DMS53 (cell line): ENCODE measurements around the gene RPS25.
A peak's percentile ranks its signal among the peaks of the same experiment; 100 is the strongest.
"Not testable (repeated sequence)": the region's sequence is repeated elsewhere in the genome, so short reads cannot be mapped to it uniquely, and the experiment has no call there.

Source experiments
- DNase-seq: peaks from one replicate; lab custom pipeline; 2025; lab: John Stamatoyannopoulos, UW

The RPS25 gene

GRCh38 chr11:119018074-119018938, at the start of gene RPS25, which contains the start of gene TRAPPC4:
RPS25 (minus strand) TSS chr11:119018343; CDS start chr11:119018284, 59 bp downstream.
TRAPPC4 (plus strand) TSS chr11:119018766; CDS start chr11:119018796, 30 bp downstream.
- peak; percentile 99 for DNase-seq

DNA sequence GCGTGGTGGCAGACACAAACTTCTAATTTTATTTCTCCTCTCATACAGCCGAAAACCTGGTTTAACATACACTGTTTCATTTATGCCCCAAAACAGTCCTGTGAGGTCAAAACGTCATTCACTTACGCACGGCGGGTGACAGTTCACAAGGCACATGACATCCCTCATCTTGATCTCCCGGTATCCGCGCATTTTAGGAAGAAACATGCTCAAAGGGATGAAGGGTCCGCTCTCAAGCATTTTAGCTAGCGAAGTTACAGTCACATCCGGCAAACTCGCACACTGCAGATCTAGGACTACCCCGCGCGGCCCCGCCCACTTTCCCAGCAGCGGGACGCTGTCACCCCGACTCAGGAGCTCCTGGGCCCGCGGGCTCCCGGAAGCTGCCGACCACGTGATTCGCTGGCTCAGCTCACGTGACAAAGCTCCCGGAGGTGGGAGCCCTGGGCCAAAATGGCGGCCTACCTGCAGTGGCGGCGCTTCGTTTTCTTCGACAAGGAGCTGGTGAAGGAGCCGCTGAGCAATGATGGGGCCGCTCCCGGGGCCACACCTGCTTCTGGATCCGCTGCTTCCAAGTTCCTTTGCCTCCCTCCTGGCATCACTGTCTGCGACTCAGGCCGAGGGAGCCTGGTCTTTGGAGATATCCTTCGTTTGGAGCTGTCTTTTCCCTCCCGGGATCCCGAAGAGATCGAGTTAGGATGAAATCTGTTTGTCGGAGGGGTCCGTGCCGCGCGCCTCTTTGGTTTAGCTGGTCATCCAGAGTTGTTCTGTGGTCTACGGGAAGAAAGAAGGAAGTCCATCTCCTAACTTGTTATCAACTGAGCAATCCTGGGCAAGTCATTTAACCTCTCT, 49.5 kb upstream of the RPS25 start, which contains the start of gene VPS11:
Gene VPS11, plus strand, starts transcription at position 448 of the 852 bp plus-strand sequence. Its CDS starts 6 bp downstream, at position 454.
- peak; percentile 98 for DNase-seq

DNA sequence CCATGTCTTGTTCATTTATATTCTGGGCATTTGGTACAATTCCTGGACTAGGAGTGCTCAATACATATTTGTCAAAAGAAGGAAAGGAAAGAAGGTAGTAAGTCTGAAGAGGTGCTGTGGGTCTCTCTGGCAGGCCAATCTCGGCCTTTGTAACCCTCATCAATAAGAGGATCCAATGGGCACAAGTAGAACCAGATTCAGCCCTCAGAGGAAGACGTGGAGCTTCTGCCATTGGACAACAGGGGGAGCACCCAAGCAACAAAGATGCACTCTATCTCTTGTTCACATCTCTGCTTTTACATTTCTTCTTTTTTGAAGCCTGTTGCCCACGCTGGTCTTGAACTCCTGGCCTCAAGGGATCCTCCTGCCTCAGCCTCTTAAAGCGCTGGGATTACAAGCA, 47.2 kb upstream of the RPS25 start:
- DNase-seq = peak; percentile 57

DNA sequence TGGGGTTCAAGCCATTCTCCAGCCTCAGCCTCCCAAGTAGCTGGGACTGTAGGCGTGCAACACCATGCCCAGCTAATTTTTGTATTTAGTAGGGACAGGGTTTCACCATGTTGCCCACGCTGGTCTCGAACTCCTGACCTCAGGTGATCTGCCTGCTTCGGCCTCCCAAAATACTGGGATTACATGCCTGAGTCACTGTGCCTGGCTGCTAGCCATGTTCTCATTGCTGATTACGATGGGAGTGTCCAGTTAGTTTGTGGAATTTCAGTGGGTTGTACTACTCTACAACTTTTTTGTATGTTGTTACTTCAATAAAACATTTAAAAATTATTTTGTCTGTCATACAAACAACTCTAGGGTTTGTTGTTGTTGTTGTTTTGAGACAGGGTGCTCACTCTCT, 44.6 kb upstream of the RPS25 start:
- no peak for DNase-seq

DNA sequence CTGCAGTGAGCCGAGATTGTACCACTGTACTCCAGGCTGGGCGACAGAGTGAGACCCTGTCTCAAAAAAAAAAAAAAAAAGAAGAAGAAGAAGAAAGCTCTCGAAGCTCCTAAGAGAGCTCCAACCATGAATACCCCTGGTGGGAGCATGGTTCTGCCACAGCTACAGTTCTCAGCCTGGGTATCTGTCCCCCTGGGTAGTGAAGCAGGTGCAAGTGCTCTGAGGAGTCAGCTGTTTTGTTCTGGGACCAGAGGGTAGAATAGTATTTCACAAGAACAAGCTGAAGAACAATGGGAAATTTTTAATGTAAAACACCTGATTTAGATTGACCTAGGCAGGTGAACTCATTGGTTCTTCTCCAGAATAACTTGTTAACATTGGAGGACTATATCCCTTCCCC, 43.1 kb upstream of the RPS25 start:
- DNase-seq = no peak

GRCh38 chr11:119059128-119059527, 41.0 kb upstream of the RPS25 start:
- DNase-seq = not testable (repeated sequence)

DNA sequence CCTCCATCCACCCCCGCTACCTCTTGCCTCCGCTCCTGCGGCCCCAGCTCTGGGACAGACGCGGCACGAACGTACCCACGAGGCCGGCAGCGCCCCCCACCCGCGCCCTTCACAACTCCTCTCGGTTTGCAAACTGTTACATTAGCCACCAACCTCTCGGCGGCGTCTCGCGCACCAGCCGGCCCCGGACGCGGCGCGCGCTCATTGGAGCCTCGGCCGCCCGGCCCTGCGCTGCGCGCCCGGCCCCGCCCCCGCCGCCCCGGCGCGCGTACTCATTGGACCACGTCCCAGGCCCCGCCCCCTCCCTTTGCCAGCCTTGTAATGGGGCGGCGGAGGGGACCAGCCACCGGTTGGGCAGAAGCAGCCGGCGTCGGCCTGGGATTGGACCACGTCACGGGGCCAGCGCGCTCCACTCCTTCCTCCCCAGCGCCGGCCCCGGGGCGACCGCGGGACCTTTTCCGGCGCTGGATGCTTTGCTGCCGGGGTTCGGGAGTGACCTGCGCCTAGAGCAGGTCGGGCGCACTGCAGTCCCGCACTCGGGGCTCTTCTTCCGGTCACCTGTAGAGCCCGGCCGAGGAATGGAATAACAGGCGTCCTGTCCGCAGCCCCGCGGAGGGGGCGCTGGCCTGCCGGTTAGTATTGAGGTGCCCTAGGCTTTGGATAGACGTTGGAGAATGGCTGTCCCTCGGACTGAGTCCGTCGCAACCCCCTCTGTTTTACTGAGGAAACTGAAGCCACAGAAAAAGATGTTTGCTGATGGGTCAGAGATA, 39.0 kb upstream of the RPS25 start, which contains the start of gene HYOU1:
Gene HYOU1, minus strand, starts transcription at position 206 of the 770 bp plus-strand sequence. CDS start 1,045 bp downstream, outside the sequence.
- peak; percentile 99 for DNase-seq

DNA sequence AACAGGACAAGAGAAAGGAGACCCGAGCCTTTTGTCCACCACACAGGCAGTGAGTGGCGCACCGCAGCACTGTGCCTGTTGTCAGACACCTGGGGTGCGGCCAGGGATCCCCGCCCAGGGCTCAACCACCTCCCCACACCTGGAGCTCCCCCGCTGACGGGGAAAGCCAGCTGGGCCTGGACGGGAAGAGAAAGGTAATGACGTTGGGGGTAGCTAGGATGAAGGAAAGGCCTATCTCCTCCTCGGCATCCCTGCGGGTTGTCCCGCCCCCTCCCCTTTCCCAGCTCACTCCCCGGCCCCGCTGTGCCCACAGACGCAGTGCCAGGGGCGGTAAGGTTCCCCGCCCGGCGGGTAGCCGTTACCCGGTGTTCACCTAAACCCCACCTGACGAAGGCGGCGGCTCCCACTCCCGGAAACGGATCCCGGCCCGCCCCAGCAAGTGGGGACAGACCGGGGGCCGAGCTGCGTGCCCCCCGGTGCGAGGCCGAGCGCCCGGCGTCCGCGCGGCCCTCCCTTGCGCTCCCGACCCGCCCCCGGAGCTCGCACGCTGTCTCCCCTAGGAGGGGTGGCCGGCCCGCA, 38.4 kb upstream of the RPS25 start:
- peak; percentile 73 for DNase-seq

- DNase-seq = peak; percentile 52
Measured at GRCh38 chr11:119055901-119056300, 37.8 kb upstream of the RPS25 start.

- no peak for DNase-seq
Measured at GRCh38 chr11:119054418-119054817, 36.3 kb upstream of the RPS25 start.

- DNase-seq = no peak
Measured at GRCh38 chr11:119052163-119052814, 34.1 kb upstream of the RPS25 start.

GRCh38 chr11:119051440-119052162, 33.5 kb upstream of the RPS25 start:
- DNase-seq = no peak

DNA sequence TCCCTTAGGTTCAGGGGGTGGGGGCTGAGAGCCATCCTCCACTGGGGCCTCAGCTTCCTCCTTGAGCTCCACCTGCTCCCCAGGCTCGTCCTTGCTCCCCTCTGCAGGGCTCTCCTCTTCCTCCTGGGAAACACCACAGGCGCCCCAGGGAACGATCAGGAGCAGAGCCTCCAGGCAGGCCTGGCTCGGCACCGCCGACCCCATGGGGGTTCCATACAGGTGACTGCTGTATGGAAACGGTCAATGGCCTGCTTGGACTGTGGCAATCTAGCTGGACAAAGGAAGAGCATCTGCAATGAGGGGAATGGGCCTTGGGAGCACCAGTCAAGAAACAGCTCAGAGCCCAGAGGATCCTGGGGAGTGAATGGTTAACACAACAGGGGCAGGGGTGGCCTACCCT, 30.9 kb upstream of the RPS25 start:
- no peak for DNase-seq

- DNase-seq = no peak
Measured at GRCh38 chr11:119048644-119049043, 30.5 kb upstream of the RPS25 start.

GRCh38 chr11:119047205-119047604, 29.1 kb upstream of the RPS25 start:
- DNase-seq = no peak

DNA sequence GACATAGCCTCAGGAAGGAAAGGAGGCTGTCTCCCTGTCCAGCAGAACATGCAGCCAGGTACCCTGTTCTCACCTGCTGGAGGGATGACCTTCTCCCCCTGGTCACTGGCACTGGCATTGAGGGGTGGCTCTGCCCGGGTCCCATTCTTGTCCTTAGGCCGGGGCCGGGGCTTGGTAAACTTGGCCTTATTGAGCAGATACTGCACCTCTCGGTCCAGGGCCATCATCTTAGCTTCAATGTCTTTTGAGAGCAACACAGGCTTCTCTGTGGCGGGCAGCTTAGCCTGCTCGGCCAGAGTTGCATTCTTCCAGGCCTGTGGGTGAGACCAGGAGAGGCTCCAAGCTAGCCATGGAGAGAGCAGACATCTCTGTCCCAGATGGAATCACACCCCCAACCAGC, 28.3 kb upstream of the RPS25 start:
- DNase-seq = no peak

DNA sequence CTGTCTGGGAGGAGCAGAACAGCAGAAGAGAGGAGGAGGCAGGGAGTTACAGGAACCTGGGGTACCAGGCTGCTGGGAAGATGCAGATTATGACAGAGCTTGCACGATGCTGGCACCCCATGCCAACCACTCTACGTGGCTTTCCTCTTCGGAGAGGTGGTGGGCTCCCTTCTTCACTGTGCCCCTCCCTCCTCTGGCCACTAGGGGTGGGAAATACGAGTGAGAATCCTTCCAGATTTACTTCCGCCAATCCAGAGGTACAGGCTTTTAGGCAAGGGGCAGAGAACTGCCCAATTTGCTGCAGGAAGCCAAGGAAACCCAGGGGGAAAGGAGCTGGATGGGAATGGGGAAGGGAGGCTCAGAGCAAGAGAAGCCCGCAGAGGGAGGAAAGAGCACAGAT, 26.6 kb upstream of the RPS25 start:
- DNase-seq = no peak

- no peak for DNase-seq
Measured at GRCh38 chr11:119042927-119043326, 24.8 kb upstream of the RPS25 start.

DNA sequence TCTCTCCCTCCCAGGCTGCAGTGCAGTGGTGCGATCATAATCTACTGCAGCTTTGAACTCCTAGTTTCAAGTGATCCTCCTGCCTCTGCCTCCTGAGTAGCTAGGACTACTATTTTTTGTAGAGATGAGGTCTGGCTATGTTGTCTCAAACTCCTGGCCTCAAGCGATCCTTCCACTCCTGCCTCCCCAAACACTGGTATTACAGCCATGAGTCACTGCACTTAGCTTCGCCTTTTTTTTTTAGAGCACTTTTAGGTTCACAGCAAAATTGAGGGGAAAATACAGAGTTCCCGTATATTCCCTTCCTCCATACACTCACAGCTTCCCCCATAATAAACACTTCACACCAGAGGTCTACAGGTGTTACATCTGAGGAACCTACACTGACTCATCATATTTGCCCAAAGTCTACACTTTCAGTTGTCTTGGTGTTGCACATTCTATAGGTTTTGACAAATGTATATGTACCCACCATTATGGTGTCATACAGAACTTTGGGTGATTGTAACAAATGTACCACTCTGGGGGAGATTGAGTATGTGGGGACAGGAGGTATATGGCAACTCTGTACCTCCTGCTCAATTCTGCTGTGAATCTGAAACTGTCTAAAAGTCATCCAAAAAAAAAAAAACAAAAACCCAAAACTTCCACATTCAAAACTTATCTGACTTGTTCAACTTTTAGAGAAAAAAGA, 23.8 kb upstream of the RPS25 start:
- DNase-seq = peak; percentile 94

DNA sequence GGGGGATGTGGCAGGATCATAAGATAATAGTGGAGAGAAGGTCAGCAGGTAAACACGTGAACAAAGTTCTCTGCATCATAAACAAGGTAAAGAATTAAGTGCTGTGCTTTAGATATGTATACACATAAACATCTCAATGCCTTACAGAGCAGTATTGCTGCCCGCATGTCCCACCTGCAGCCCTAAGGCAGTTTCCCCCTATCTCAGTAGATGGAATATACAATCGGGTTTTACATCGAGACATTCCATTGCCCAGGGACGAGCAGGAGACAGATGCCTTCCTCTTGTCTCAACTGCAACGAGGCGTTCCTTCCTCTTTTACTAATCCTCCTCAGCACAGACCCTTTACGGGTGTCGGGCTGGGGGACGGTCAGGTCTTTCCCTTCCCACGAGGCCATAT, 21.3 kb upstream of the RPS25 start:
- not testable (repeated sequence) for DNase-seq
